Keratinocyte (primary cell): Measurements from ENCODE around the gene UGP2.

Source experiments
- CTCF ChIP-seq, 3 experiments: IDR thresholded peaks in 1 of 3; conservative IDR thresholded peaks in 1 of 3; optimal IDR thresholded peaks in 1 of 3; 2 replicates in 2 of 3; 3 replicates in 1 of 3; pipeline versions ENCODE3 to v1.5.1; 2011; ENCODE audit warnings: low read length in 3 of 3, mild to moderate bottlenecking in 3 of 3, moderate library complexity in 2 of 3, control low read depth in 1 of 3, inconsistent platforms in 1 of 3; ENCODE audit not compliant: insufficient read depth in 2 of 3; ENCODE audit errors: extremely low read depth in 1 of 3
- EZH2 ChIP-seq: IDR thresholded peaks from one replicate; pipeline ENCODE4 v1.6.1; 2012; ENCODE audit warnings: inconsistent platforms, mild to moderate bottlenecking, low read length, moderate library complexity

DNA sequence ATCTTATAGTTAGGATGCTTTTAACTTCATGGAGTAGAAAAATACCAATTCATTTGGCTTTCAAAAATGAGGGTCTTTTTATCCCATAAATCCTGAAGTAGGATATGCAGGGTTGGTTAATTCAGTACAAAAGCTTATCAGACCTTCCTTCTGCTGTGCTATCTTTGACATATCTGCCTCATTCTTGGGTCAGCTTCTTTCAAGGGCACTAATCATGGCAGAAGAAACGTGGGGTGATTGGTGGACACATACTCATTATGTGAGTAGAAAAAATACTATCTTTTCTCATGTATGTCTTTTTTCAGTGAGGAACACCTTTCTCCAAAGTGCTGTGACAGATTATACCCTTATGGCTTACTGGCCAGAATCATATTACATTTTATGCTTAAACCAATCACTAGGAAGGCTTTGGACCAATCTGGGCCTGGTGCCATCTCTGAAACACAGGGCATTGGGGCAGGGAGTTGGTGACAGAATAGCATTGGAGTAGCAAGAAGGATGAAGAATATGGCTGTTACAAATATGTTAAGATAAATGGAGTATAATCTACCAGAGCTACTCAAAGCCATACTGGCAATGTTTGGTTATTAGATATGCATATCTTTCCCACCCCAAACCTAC lies 10.1 kb downstream of the UGP2 start:
- TF ChIP-seq CTCF (optimal IDR thresholded peaks at IDR 0.05 in 1 of 3, IDR thresholded peaks at IDR 0.05 in 1 of 3, conservative IDR thresholded peaks at IDR 0.05 in 1 of 3; ENCODE audit: extremely low read depth in 1 of 3, insufficient read depth in 2 of 3, low read length in 3 of 3), result no peak
- no peak for TF ChIP-seq EZH2
